GM12874 (cell line): Measurements from ENCODE around the gene USF1.

Source experiments
- TF ChIP-seq, protein P1 (sequence below): IDR thresholded peaks from 2 replicates; pipeline ENCODE4 v1.5.1; 2011; ENCODE audit warnings: low read depth, mild to moderate bottlenecking, control low read depth, low read length, moderate library complexity; ENCODE audit not compliant: insufficient read depth

USF1 gene

DNA sequence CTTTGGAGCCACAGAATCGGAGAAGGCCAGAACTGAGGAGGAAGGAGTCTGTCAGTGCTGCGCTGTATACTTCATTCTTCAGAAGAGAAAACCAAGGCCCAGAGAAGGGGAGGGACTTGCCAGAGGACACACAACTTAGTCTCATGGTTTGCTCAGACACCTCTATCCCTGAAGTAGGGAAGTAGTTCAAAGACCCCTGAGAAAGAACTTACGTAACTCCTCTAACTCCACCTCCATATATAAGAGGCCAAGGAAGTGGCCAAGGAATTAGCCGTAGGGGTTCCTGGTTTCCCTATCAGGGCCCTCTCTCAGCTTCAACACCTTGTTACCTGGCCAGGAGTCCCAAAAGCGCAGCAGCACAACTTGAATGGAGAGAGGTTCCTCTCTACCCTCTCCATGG lies 44.2 kb upstream of the USF1 start:
- TF ChIP-seq, protein P1, sequence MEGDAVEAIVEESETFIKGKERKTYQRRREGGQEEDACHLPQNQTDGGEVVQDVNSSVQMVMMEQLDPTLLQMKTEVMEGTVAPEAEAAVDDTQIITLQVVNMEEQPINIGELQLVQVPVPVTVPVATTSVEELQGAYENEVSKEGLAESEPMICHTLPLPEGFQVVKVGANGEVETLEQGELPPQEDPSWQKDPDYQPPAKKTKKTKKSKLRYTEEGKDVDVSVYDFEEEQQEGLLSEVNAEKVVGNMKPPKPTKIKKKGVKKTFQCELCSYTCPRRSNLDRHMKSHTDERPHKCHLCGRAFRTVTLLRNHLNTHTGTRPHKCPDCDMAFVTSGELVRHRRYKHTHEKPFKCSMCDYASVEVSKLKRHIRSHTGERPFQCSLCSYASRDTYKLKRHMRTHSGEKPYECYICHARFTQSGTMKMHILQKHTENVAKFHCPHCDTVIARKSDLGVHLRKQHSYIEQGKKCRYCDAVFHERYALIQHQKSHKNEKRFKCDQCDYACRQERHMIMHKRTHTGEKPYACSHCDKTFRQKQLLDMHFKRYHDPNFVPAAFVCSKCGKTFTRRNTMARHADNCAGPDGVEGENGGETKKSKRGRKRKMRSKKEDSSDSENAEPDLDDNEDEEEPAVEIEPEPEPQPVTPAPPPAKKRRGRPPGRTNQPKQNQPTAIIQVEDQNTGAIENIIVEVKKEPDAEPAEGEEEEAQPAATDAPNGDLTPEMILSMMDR: no peak

- TF ChIP-seq, protein P1: no peak
Observed at GRCh38 chr1:161089251-161089924, 43.6 kb upstream of the USF1 start, which contains the start of gene NECTIN4. Gene NECTIN4 (minus strand): TSS chr1:161089558. CDS start chr1:161089296, 262 bp downstream.

- TF ChIP-seq, protein P1: no peak
Observed at GRCh38 chr1:161088587-161089110, 42.9 kb upstream of the USF1 start.

DNA sequence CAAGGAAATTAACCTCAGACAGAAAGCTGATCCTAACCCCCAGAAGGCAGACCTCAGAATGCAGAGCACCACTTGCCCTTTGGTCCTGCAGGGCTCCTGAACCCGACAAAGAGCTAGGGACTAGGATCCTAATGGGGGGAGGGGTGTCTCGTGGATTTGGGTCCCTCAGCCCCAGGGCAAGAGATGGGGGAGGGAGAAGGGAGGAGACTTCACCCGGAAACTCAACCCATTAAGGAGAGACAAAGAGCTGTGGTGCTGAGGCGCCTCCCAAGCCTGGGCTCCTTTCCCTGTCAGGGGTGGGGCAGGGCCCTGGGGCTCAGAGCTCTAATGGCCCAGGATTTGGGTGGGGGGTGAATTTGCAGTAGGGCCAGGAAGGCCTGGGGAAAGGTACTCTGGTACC lies 40.7 kb upstream of the USF1 start:
- TF ChIP-seq, protein P1: no peak

DNA sequence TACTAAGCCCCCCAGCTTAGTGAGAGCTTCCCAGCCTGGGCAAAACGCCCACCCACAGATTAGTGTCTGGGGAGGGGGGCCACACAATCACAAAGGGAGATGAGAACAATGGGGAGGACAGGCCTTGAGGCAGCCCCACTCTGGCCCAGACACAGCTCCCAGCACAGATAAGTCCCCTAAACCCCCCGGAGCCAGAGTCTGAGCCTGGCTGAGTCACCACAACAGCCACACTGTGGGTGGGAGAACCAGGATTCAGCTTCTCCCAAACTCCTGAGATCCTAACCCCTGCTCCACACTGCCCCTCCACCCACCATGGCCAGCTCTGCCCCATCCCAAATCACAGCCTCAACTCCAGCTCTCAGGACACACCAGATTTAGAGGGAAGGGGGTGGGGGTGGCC lies 39.4 kb upstream of the USF1 start:
- TF ChIP-seq, protein P1: no peak

GRCh38 chr1:161084597-161084988 lies 38.8 kb upstream of the USF1 start:
- TF ChIP-seq, protein P1: no peak

DNA sequence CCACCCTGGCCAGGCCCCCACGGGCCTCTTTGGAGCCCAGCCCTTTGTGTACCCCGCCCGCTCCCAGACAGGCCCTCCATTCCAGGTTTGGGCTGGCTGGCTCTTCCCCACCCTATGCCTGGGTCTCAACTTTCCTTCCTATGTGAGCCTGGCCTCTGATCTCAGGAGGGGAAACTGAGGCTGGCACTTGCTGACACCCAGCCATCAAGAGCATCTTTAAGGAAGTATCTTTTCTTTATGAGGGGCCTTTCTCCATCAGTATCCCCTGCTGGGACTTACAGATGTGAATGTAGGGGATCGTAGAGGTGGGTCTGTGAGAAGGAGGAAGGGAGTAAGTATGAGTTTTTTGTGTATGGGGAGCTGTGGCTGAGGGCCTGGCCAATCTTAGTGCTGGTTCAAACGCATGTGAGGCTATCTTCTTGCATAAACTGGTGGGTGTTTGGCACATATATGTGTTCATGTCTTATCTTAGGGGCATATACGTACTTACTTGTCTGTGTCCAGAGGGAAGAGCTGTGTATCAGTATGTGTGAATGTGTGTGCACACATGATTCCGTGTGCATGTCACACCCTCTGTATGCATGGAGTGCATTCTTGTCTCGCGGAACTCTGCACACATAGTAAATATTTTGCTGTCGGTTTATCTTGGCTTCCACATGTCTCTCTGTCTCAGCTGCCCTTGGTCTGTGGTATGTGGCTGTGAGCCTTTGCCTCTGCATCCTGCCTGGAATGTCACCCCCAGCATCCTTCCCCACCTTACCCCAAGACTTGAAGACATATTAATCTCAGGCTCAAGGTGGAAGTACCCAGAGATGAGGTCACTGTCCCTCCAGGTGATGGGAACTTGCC lies 38.2 kb upstream of the USF1 start:
- TF ChIP-seq, protein P1: no peak
